Measurements from ENCODE around the gene AIFM1. TPM values are rescaled to one million over a fixed set of nuclear protein-coding genes. Genes with fewer than 3 reads are reported as not detected.
A peak's percentile ranks its signal among the peaks of the same experiment; 100 is the strongest.
"Not testable (repeated sequence)": the region's sequence is repeated elsewhere in the genome, so short reads cannot be mapped to it uniquely, and the experiment has no call there.

Gene AIFM1
- total RNA-seq, 2 experiments from 2014 or later, result 48.8 to 61.7 TPM

DNA sequence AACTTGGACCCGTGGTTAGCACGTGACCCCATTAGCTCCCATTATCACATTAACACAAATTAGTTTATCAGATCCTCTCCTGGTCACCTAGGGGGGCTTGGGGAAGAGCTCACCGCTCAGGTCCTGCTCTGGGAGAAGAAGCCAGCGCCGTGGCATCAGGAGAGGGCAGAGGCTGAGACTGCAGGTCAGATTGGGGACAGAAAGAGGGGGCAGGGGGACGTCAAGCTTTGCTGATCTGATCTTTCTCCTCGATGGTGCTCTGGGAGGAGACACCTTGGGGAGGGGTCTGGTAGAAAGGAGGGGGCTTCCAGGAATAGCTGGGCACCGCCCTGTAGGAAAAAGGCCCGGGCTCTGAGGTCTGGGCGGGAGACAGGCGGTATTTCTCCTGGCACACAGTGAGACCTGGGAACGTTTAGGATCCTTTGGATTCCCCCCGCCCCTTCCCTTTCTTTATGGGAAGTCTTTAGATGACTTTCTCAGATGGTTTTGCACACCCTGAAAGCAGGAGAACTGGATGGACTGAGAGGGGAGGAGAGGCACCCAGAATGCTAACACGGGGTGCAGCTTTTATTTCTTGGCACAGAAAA lies 46.2 kb downstream of the AIFM1 start:
- Mint-ChIP-seq H3K27ac (no peak overlapping the region), H3K4me1 (peaks cover 28% of the 10 kb centered on the region)

DNA sequence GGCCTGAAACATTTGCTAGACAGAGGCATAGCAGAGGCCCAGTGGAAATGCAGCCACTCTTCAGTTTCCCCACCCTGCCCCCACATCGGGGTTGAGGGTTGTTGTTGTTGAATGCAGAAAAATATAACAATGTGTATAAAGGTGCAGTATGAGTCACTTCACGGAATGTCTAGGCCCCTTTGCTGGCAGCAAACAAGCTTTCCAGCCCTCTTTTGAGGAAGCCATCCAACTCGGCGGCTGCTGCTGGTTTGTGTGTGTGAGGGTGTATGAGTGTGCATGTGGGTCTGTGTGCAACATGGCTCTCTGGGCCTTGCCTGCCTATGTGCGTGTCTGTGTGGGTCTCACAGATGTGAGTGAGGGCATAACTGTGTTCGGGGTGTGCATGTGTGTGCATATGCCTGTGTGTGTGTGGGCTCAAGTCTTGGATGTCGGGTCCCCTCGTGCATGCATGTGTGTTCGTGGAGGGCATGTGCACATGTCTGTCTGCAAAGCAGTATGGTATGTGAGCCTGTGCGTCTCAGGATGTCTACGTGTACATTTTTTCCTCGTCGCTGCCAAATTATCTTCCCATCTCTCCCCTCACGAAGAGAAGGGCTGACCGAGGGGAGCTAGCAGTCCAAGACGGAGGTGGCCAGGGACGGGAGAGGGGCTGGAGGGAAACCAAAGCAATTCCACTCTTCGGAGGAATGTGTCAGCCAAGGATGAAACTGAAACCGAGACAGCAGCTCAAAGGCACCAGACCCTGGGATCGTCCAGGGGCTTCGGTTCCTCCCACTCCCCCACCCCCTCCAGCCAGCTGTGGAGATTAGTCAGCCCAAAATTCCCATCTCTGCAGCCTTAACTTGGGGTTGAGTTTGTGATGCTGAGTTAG lies 47.0 kb downstream of the AIFM1 start:
- no peaks in the 10 kb centered on the region for H3K27me3 Mint-ChIP-seq
- H3K27ac Mint-ChIP-seq, result peak overlapping the region; percentile 47
- peaks cover 35% of the 10 kb centered on the region for H3K4me1 Mint-ChIP-seq
- H3K4me3 Mint-ChIP-seq, result no peak overlapping the region
- peaks cover 3% of the 10 kb centered on the region for H3K36me3 Mint-ChIP-seq (ENCODE audit: low read depth)
- DNase-seq (peak; percentile 36), ATAC-seq (peak; percentile 31)
- H3K9me3 Mint-ChIP-seq (ENCODE audit: low read depth), result no peaks in the 10 kb centered on the region
- intact Hi-C loops (cut with DNase I, micrococcal nuclease), result no loop called here
- CTCF ChIA-PET, result interaction anchor here (1.0 to 4.6 kb wide), 3 partner anchors 13 to 38 kb away, joined by 3 to 67 read pairs (median 3); no protein-coding TSS in a partner anchor
- POLR2A ChIA-PET, result interaction anchor here (0.5 kb wide), 1 partner anchor 388 kb away, joined by 3 read pairs; no protein-coding TSS in a partner anchor

More for the DNA sequence above, 46.2 kb downstream of the AIFM1 start:
- Mint-ChIP-seq H3K4me3 (no peak overlapping the region), H3K27me3 (no peaks in the 10 kb centered on the region), H3K9me3 (ENCODE audit: low read depth) (no peaks in the 10 kb centered on the region), H3K36me3 (ENCODE audit: low read depth) (peaks cover 6% of the 10 kb centered on the region)
- DNase-seq, result no peak
- intact Hi-C loops (cut with DNase I, micrococcal nuclease), result no loop called here
- no peak for ATAC-seq
- ChIA-PET CTCF (interaction anchor here (0.5 to 4.6 kb wide), 6 partner anchors 12 to 281 kb away, joined by 3 to 67 read pairs (median 3); no protein-coding TSS in a partner anchor), POLR2A (interaction anchor here (0.5 kb wide), 1 partner anchor 388 kb away, joined by 3 read pairs; no protein-coding TSS in a partner anchor)

DNA sequence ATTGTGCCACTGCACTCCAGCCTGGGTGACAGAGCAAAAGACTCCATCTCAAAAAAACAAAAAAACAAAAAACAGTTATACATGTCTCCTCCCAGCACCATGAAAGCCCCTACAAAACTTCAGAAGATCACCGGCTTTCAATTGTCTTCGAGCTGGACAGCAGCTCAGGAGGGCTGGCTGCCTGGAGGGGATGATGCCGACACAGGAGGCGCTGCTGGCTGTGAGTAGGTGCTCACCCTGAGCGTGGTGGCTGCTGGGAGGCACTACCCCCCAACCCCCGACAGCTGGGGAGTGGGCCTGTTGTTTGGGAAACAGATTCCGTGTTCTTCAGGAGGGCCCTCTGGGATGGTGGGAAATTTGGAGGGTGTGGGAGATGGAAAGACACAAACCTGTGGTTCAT lies 48.5 kb downstream of the AIFM1 start:
- POLR2A ChIA-PET, result no interaction called here
- Mint-ChIP-seq H3K27me3 (no peaks in the 10 kb centered on the region), H3K36me3 (ENCODE audit: low read depth) (no peaks in the 10 kb centered on the region), H3K4me1 (peaks cover 35% of the 10 kb centered on the region), H3K27ac (no peak overlapping the region), H3K9me3 (ENCODE audit: low read depth) (no peaks in the 10 kb centered on the region), H3K4me3 (no peak overlapping the region)
- ATAC-seq (no peak), DNase-seq (no peak)
- CTCF ChIA-PET, result interaction anchor here (1.1 to 1.2 kb wide), 2 partner anchors 38 to 39 kb away, joined by 3 to 6 read pairs; no protein-coding TSS in a partner anchor
- intact Hi-C loops (cut with DNase I, micrococcal nuclease), result no loop called here

DNA sequence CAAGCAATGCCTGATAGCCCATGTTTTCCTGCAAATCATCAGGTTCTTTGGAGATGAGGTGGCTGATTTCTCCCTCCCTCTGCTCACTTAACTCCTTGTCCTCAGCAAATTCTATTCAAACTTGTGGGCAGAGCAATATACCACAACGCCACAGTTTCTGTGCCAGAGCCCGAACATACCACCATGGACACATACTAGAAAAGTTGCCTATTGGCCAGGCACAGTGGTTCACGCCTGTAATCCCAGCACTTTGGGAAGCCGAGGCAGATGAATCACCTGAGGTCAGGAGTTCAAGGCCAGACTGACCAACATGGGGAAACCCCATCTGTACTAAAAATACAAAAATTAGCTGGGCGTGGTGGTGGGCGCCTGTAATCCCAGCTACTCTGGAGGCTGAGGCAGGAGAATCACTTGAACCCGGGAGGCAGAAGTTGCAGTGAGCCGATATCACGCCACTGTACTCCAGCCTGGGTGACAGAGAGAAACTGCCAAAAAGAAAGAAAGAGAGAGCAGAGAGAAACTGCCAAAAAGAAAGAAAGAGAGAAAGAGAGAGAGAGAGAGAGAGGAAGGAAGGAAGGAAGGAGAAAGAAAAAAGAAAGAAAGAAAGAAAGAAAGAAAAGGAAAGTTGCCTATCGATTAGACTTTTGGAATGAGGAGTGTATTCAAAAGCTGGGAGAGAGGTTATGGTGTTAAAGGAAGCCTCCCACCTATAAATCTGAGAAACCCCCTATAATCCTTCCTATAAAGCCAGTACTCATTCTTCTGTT lies 50.3 kb downstream of the AIFM1 start:
- H3K9me3 Mint-ChIP-seq (ENCODE audit: low read depth); H3K4me3 Mint-ChIP-seq; intact Hi-C loops (cut with DNase I, micrococcal nuclease); H3K27ac Mint-ChIP-seq; DNase-seq; ATAC-seq; H3K36me3 Mint-ChIP-seq (ENCODE audit: low read depth); H3K27me3 Mint-ChIP-seq: not testable (repeated sequence)
- CTCF ChIA-PET, result interaction anchor here (1.2 to 1.5 kb wide), 2 partner anchors 8 to 36 kb away, joined by 4 read pairs; no protein-coding TSS in a partner anchor
- H3K4me1 Mint-ChIP-seq, result peaks cover 40% of the 10 kb centered on the region
- POLR2A ChIA-PET, result interaction anchor here (0.6 to 0.7 kb wide), 2 partner anchors 31 to 191 kb away, joined by 3 to 4 read pairs; no protein-coding TSS in a partner anchor

DNA sequence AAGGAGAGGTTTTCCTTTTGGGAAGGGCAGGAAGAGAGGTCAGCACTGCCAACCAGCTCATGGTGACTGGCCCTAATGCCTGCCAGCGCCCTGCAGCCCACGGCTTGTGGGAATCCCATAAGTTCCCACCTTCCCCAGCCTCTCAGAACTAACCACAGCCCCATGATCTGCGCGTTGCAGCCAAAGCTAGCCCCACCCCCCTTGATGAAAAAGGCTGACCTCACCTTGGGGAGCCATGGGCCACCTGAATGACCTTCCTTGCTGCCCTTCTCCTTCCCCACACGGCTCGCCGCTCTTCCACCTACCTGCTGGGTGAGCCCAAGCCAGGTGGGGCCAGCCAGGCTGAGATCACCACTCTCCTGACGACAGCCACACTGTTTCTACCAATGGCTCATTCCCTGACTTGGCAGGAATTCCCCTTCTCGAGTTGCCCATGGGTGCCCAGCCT lies 51.5 kb downstream of the AIFM1 start:
- intact Hi-C loops (cut with DNase I, micrococcal nuclease), result no loop called here
- CTCF ChIA-PET, result interaction anchor here (1.3 kb wide), 1 partner anchor 35 kb away, joined by 3 read pairs; no protein-coding TSS in a partner anchor
- POLR2A ChIA-PET, result no interaction called here

DNA sequence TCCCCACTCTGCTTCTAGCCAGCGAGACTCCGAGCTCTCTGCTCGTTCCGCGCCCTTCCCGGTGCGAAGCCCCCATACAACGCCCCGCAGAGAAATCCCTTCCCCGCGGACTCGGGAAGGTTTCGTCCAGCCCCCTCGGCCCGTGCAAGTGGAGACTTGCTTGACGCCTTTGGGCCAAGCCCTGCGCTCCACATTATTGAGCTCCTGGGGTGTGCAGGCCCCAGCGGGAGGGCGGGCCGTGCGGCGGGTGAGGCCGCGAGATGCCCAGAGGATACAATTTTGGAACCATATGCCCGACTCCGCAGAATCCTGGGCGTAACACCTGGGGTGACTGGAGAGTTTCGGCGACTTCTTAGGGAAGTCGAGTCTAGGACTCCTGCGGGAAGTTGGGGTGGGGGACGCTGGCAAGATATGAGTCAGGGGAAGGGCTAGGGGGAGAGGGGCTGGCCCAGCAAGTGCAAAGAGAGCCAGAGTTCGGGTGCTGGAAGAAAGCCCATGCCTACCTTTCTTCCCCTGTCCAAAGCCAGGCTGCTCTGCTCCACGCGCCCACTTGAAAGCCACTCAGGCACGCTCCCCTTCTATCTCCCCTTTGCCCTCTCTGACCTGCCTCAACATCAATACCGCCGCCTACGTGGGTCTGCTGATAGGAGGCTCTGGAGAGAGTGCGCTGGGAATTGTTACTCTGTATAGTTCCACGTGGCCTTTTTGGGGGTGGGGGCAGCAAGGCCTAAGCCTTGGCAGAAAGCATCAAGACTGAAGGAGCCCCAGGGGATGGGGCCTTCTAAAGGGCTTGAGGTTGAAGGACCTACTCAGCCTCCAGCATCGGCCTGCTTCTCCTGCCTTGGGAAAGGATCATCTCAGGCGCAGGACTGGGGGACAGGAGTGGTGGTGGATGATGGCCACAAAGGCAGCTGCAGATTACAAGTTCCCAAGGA lies 54.2 kb downstream of the AIFM1 start:
- DNase-seq (no peak), ATAC-seq (no peak)
- Mint-ChIP-seq H3K27ac (peak overlapping the region; percentile 47), H3K4me1 (peaks cover 39% of the 10 kb centered on the region), H3K9me3 (ENCODE audit: low read depth) (no peaks in the 10 kb centered on the region), H3K4me3 (peak overlapping the region; percentile 26), H3K36me3 (ENCODE audit: low read depth) (peaks cover 2% of the 10 kb centered on the region), H3K27me3 (no peaks in the 10 kb centered on the region)
- intact Hi-C loops (cut with DNase I, micrococcal nuclease), result loop anchor here in 1 of 2 experiments (1.0 to 2.0 kb wide), 2 partner anchors 9 to 61 kb away; no protein-coding TSS in a partner anchor
- POLR2A ChIA-PET, result no interaction called here
- CTCF ChIA-PET, result no interaction called here

More for the DNA sequence above, 51.5 kb downstream of the AIFM1 start:
- Mint-ChIP-seq H3K36me3 (ENCODE audit: low read depth) (no peaks in the 10 kb centered on the region), H3K27ac (no peak overlapping the region), H3K4me3 (no peak overlapping the region), H3K27me3 (no peaks in the 10 kb centered on the region), H3K4me1 (peaks cover 31% of the 10 kb centered on the region), H3K9me3 (ENCODE audit: low read depth) (no peaks in the 10 kb centered on the region)
- ATAC-seq (no peak), DNase-seq (no peak)

DNA sequence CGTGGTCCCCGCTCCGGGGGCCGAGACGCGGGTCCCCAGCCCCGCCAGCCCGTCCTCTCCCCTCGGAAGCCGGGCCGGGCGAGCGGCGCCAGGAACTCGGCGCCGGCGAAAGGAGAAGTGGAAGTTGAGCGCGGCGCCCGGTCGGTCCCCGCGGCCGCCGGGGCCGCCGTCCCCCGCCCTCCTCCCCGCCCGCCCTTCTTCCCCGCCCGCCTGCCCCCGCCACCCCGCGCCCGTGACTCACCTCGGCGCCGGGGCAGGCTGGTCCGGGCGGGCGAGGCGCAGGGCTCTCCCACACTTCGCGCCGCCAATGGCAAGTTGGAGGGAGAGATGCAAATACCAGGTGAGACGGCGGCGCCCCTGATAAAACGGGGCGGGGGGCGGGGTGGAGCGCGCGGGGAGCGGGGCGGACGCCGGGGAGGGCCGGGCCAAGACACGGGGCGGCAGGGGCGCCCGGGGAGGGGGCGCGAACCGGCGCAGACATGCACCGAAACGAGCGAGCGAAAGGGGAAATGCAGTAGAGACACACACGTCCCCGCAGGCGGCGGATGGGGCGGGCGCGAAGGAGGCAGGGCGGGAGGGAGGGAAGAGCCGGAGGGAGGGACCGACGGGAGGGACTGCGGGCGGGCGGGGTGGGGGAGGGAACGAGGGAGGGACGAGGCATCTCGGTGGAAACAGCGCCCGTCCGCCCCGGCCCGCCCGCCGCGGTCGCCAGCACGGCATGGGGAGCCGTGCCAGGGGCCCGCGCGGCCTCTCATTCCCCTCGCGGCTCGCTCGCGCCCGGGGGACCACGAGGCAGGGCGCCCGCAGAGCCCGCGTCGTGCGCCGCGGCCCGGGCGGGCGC lies 55.0 kb downstream of the AIFM1 start, which contains the start of gene ELF4:
Gene ELF4, minus strand, starts transcription at position 119 of the 841 bp plus-strand sequence. CDS start 29,167 bp downstream, outside the sequence.
- CTCF ChIA-PET, result no interaction called here
- Mint-ChIP-seq H3K4me1 (peaks cover 46% of the 10 kb centered on the region), H3K4me3 (peak within 1 kb of the TSS; percentile 92), H3K27ac (peak within 1 kb of the TSS; percentile 91), H3K27me3 (no peaks in the 10 kb centered on the region), H3K9me3 (ENCODE audit: low read depth) (no peaks in the 10 kb centered on the region), H3K36me3 (ENCODE audit: low read depth) (peaks cover 2% of the 10 kb centered on the region)
- POLR2A ChIA-PET, result no interaction called here
- peak; percentile 68 for ATAC-seq
- intact Hi-C loops (cut with DNase I, micrococcal nuclease), result loop anchor here in 1 of 2 experiments (1.0 to 2.0 kb wide), 3 partner anchors 10 to 62 kb away; no protein-coding TSS in a partner anchor
- DNase-seq, result peak; percentile 77

DNA sequence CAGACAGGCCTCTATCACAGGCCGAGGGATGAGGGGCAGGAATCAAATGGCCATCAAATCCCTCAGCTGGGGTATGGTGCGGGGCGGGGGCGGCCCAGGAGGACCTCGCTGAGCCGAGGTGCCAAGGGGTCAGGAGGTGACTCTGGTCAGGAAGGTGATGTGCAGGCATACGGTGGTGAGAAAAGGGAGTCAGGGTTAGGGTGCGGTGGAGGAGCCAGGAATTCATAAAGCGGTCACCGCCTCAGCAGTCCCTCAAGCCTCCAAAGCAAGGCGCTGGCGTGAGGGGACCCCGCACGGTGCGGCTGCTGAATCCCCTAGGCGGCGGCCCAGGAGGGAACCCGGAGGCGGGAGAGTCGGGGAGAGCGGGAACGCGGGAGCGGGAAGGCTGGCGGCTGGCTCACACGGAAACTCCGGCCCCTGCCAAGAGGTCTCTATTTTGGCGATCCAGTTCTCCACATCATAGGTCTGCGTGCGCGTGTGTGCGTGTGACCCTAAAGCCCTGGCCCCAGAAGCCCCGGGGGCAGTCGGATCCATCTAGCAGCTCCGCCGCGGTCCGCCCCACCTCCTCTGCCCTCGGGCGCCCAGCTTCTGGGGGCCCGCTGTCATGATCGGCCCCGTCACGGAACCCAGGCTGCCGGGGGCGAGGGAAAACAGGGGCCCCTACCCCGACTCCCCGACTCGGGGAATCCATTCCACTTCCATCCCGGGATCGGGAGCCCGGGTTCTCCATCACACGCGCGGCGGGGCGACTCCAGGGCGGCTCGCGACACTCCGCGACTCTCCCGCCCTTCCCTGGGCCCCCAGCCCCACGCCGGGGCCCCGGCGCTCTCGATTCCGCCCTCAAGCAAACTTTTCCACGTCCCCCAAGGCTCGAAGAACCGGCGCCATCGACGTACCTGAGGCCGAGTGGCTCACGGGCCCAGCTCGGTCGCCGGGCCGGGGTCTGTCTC lies 55.9 kb downstream of the AIFM1 start:
- DNase-seq (peak; percentile 35), ATAC-seq (peak; percentile 10)
- Mint-ChIP-seq H3K4me3 (peak overlapping the region; percentile 92), H3K27ac (peak overlapping the region; percentile 91), H3K9me3 (ENCODE audit: low read depth) (no peaks in the 10 kb centered on the region), H3K27me3 (no peaks in the 10 kb centered on the region), H3K4me1 (peaks cover 44% of the 10 kb centered on the region), H3K36me3 (ENCODE audit: low read depth) (peaks cover 2% of the 10 kb centered on the region)
- ChIA-PET CTCF (interaction anchor here (0.6 to 1.2 kb wide), 4 partner anchors 11 to 82 kb away, joined by 3 to 4 read pairs (median 4); no protein-coding TSS in a partner anchor), POLR2A (interaction anchor here (0.6 kb wide), 1 partner anchor 229 kb away, joined by 15 read pairs; no protein-coding TSS in a partner anchor)
- intact Hi-C loops (cut with DNase I, micrococcal nuclease), result loop anchor here (1.0 to 2.0 kb wide), 4 partner anchors 17 to 63 kb away; no protein-coding TSS in a partner anchor

Data from activated CD4-positive, alpha-beta T cell treated with anti-CD3 and anti-CD28 coated beads for 36 hours (primary cell).